CD14-positive monocyte (primary cell): ENCODE measurements around the gene FAF1. TPM values are rescaled to one million over a fixed set of nuclear protein-coding genes. Genes with fewer than 3 reads are reported as not detected.

Experiments
- DNase-seq, 3 donors: peaks; one replicate each; pipeline ENCODE4 v3.0.0-alpha.2; 2011 to 2022
- H2AFZ ChIP-seq: 2 replicates; pipeline ENCODE4 v1.6.0; 2012; ENCODE audit warnings: mild to moderate bottlenecking, low read depth, low read length, inconsistent platforms; ENCODE audit not compliant: insufficient read depth, poor library complexity, severe bottlenecking
- H3K27ac ChIP-seq, 2 donors: 1 replicate in 1 of 2; 2 replicates in 1 of 2; pipeline ENCODE4 v1.5.1; 2012 to 2013; ENCODE audit warnings: low read length in 2 of 2, control low read depth in 1 of 2, inconsistent platforms in 1 of 2, low read depth in 1 of 2, mild to moderate bottlenecking in 1 of 2
- H3K27me3 ChIP-seq, 2 donors: one replicate each; pipeline versions ENCODE4 v1.6.0 to v1.6.1; 2011 to 2013; ENCODE audit warnings: low read length in 2 of 2; ENCODE audit not compliant: control insufficient read depth in 2 of 2, insufficient read depth in 2 of 2
- H3K36me3 ChIP-seq, 2 donors: replicated peaks in 1 of 2; 1 replicate in 1 of 2; 2 replicates in 1 of 2; pipeline versions ENCODE4 v1.5.1 to v1.6.1; 2012 to 2013; ENCODE audit warnings: low read length in 2 of 2, control low read depth in 1 of 2, inconsistent platforms in 1 of 2, mild to moderate bottlenecking in 1 of 2; ENCODE audit not compliant: insufficient read depth in 2 of 2, control insufficient read depth in 1 of 2
- H3K4me1 ChIP-seq, 2 donors: 1 replicate in 1 of 2; 2 replicates in 1 of 2; pipeline versions ENCODE4 v1.5.1 to v1.6.1; 2012 to 2013; ENCODE audit warnings: low read length in 2 of 2, control low read depth in 1 of 2, inconsistent platforms in 1 of 2, mild to moderate bottlenecking in 1 of 2, moderate library complexity in 1 of 2; ENCODE audit not compliant: insufficient read depth in 2 of 2, control insufficient read depth in 1 of 2
- H3K4me2 ChIP-seq: replicated peaks from 2 replicates; pipeline ENCODE3; 2012; ENCODE audit warnings: low read length, moderate library complexity, mild to moderate bottlenecking; ENCODE audit not compliant: poor library complexity, severe bottlenecking; ENCODE audit errors: extremely low read depth
- H3K4me3 ChIP-seq, 3 experiments: fragments of 200-600 bp in 1 of 3; sonication (generic) in 1 of 3; replicated peaks in 1 of 3; 1 replicate in 2 of 3; 2 replicates in 1 of 3; pipeline ENCODE4 v1.5.1; 2011 to 2013; ENCODE audit warnings: low read length in 3 of 3, mild to moderate bottlenecking in 3 of 3, control low read depth in 2 of 3, low read depth in 2 of 3, inconsistent platforms in 1 of 3, moderate library complexity in 1 of 3
- H3K79me2 ChIP-seq: 2 replicates; pipeline ENCODE4 v1.6.0; 2012; ENCODE audit warnings: mild to moderate bottlenecking, control low read depth, inconsistent platforms, low read length, moderate library complexity; ENCODE audit not compliant: insufficient read depth
- H3K9ac ChIP-seq: 2 replicates; pipeline ENCODE4 v1.6.0; 2017; ENCODE audit warnings: low read length, mild to moderate bottlenecking; ENCODE audit not compliant: insufficient read depth, poor library complexity, severe bottlenecking
- H3K9me3 ChIP-seq, 2 donors: replicated peaks in 1 of 2; 1 replicate in 1 of 2; 2 replicates in 1 of 2; pipeline versions ENCODE4 v1.5.1 to v1.6.1; 2012 to 2013; ENCODE audit warnings: low read length in 2 of 2, control low read depth in 1 of 2; ENCODE audit not compliant: control insufficient read depth in 1 of 2, insufficient read depth in 1 of 2
- H4K20me1 ChIP-seq: 2 replicates; pipeline ENCODE4 v1.6.0; 2012; ENCODE audit warnings: mild to moderate bottlenecking, low read length, control low read depth, moderate library complexity; ENCODE audit not compliant: insufficient read depth
- H3K27ac Mint-ChIP-seq, 7 donors: one replicate each; pipeline ENCODE4 v1.8.0; 2020; ENCODE audit warnings: mild to moderate bottlenecking in 7 of 7, mixed read lengths in 7 of 7, moderate library complexity in 6 of 7, inconsistent platforms in 2 of 7
- H3K27me3 Mint-ChIP-seq, 3 donors: one replicate each; pipeline ENCODE4 v1.8.0; 2021 to 2022; ENCODE audit warnings: low read depth in 3 of 3, mild to moderate bottlenecking in 3 of 3, mixed read lengths in 3 of 3, moderate library complexity in 3 of 3, inconsistent platforms in 1 of 3
- H3K36me3 Mint-ChIP-seq, 2 donors: one replicate each; pipeline ENCODE4 v1.8.0; 2020; ENCODE audit warnings: mixed read lengths in 2 of 2, inconsistent platforms in 1 of 2, mild to moderate bottlenecking in 1 of 2
- H3K4me1 Mint-ChIP-seq: one replicate; pipeline ENCODE4 v1.8.0; 2020; ENCODE audit warnings: mild to moderate bottlenecking, mixed read lengths
- H3K4me3 Mint-ChIP-seq, 2 donors: one replicate each; pipeline ENCODE4 v1.8.0; 2020; ENCODE audit warnings: mild to moderate bottlenecking in 2 of 2, mixed read lengths in 2 of 2, moderate library complexity in 1 of 2
- H3K9me3 Mint-ChIP-seq, 7 donors: one replicate each; pipeline ENCODE4 v1.8.0; 2020 to 2022; ENCODE audit warnings: mixed read lengths in 7 of 7, mild to moderate bottlenecking in 6 of 7, moderate library complexity in 6 of 7, inconsistent platforms in 2 of 7
- CTCF ChIP-seq: fragments of 200-600 bp; IDR thresholded peaks from one replicate; pipeline ENCODE4 v1.8.0; 2022; ENCODE audit warnings: antibody characterized with exemption, mild to moderate bottlenecking
- WGBS: methylation state at CpG from one replicate; pipeline ENCODE4 v1.1.5; 2013; ENCODE audit warnings: missing lambda C conversion rate; ENCODE audit not compliant: insufficient coverage; 5-methylcytosine and 5-hydroxymethylcytosine counted together
- intact Hi-C, 2 donors: fragments of 100-400 bp; cut with micrococcal nuclease; formaldehyde crosslinking; loops; one replicate each; pipeline versions ENCODE4 v1.15.0 to v1.15.1; 2023
- polyA plus RNA-seq, 3 donors: library from polyadenylated mRNA; depleted of rRNA in 1 of 3; unstranded in 2 of 3; stranded (reverse) in 1 of 3; fragments of 300-500 nt in 2 of 3; fragments of >200 nt in 1 of 3; fragmentation: Illumina TruSeq in 2 of 3; gene quantifications; 1 replicate in 2 of 3; 2 replicates in 1 of 3; pipeline ENCODE4 v1.2.3, GENCODE V29; 2012 to 2021

The FAF1 gene
- polyA plus RNA-seq, 3 donors: 11.4 to 29.6 (median 16.9) TPM

- H2AFZ ChIP-seq: no peak overlapping the region
- H3K79me2 ChIP-seq: no peaks in the 10 kb centered on the region
- no peaks in the 10 kb centered on the region for H3K27me3 ChIP-seq
- intact Hi-C loops: no loop called here
- DNase-seq: no peak
- H3K9me3 ChIP-seq: no peaks in the 10 kb centered on the region
- H3K36me3 Mint-ChIP-seq: peaks cover 2 to 9% of the 10 kb centered on the region in 2 donors
- H3K4me3 ChIP-seq: no peak overlapping the region
- no peaks in the 10 kb centered on the region for H3K4me1 Mint-ChIP-seq
- no peak overlapping the region for H3K27ac ChIP-seq
- no peak overlapping the region for H3K4me3 Mint-ChIP-seq
- no peaks in the 10 kb centered on the region for H4K20me1 ChIP-seq
- no peak overlapping the region for H3K27ac Mint-ChIP-seq
- H3K36me3 ChIP-seq: no peaks in the 10 kb centered on the region
- H3K27me3 Mint-ChIP-seq: peaks cover 0 to 2% (median 0%) of the 10 kb centered on the region in 3 donors
- H3K4me2 ChIP-seq: no peak overlapping the region
- WGBS: 60% methylated on average over 1 of the region's 2 CpGs
- peaks cover 0 to 3% (median 0%) of the 10 kb centered on the region in 7 donors for H3K9me3 Mint-ChIP-seq
- H3K9ac ChIP-seq: no peak overlapping the region
- TF ChIP-seq CTCF: no peak
- no peaks in the 10 kb centered on the region for H3K4me1 ChIP-seq
These were observed 292.8 kb downstream of the FAF1 start for GRCh38 chr1:50667272-50667671.

- H3K36me3 Mint-ChIP-seq: peaks cover 2 to 9% of the 10 kb centered on the region in 2 donors
- H2AFZ ChIP-seq: no peak overlapping the region
- H3K27ac ChIP-seq: no peak overlapping the region
- no peak overlapping the region for H3K9ac ChIP-seq
- no peaks in the 10 kb centered on the region for H3K79me2 ChIP-seq
- H3K27ac Mint-ChIP-seq: no peak overlapping the region
- H3K9me3 ChIP-seq: no peaks in the 10 kb centered on the region
- no peaks in the 10 kb centered on the region for H3K27me3 ChIP-seq
- no peaks in the 10 kb centered on the region for H3K4me1 ChIP-seq
- intact Hi-C loops: no loop called here
- no peak overlapping the region for H3K4me3 ChIP-seq
- H3K4me1 Mint-ChIP-seq: no peaks in the 10 kb centered on the region
- H3K4me2 ChIP-seq: no peak overlapping the region
- H4K20me1 ChIP-seq: no peaks in the 10 kb centered on the region
- no peak overlapping the region for H3K4me3 Mint-ChIP-seq
- no peaks in the 10 kb centered on the region for H3K36me3 ChIP-seq
- peaks cover 0 to 2% (median 0%) of the 10 kb centered on the region in 3 donors for H3K27me3 Mint-ChIP-seq
- TF ChIP-seq CTCF: no peak
- H3K9me3 Mint-ChIP-seq: peaks cover 0 to 3% (median 0%) of the 10 kb centered on the region in 7 donors
- DNase-seq: no peak
These were observed 293.2 kb downstream of the FAF1 start for GRCh38 chr1:50666849-50667248.
